HepG2 (cell line): ENCODE data around the gene KCTD19. TPM values are rescaled to one million over a fixed set of nuclear protein-coding genes. Genes with fewer than 3 reads are reported as not detected.

Source experiments
- EEA1 ChIP-seq: sonication (generic); formaldehyde crosslinking; IDR thresholded peaks from 2 replicates; pipeline ENCODE4 v1.5.1; 2020; ENCODE audit warnings: mild to moderate bottlenecking, missing genetic modification reagents, borderline replicate concordance
- EED ChIP-seq: sonication (generic); formaldehyde crosslinking; IDR thresholded peaks from 2 replicates; pipeline ENCODE4 v1.5.0; 2020; ENCODE audit warnings: mild to moderate bottlenecking, missing genetic modification reagents
- ELF1 ChIP-seq: sonication (generic); formaldehyde crosslinking; IDR thresholded peaks from 2 replicates; pipeline ENCODE4 v1.4.0; 2020; ENCODE audit warnings: missing genetic modification reagents
- FLYWCH1 ChIP-seq: sonication (generic); formaldehyde crosslinking; IDR thresholded peaks from 2 replicates; pipeline ENCODE4 v1.8.1; 2023; ENCODE audit warnings: mild to moderate bottlenecking, missing genetic modification reagents
- HDAC1 ChIP-seq: sonication (generic); formaldehyde crosslinking; IDR thresholded peaks from 2 replicates; pipeline ENCODE4 v1.5.1; 2020; ENCODE audit warnings: mild to moderate bottlenecking, missing genetic modification reagents
- HOXA3 ChIP-seq: sonication (generic); formaldehyde crosslinking; IDR thresholded peaks from 2 replicates; pipeline ENCODE4 v1.5.0; 2020; ENCODE audit warnings: missing genetic modification reagents
- NKX3-1 ChIP-seq: sonication (generic); formaldehyde crosslinking; IDR thresholded peaks from 2 replicates; pipeline ENCODE4 v1.5.0; 2020; ENCODE audit warnings: missing genetic modification reagents
- NR2F2 ChIP-seq: IDR thresholded peaks from 2 replicates; pipeline ENCODE4 v1.6.1; 2012; ENCODE audit warnings: low read depth, inconsistent platforms, borderline replicate concordance
- PITX1 ChIP-seq: sonication (generic); formaldehyde crosslinking; IDR thresholded peaks from 2 replicates; pipeline ENCODE4 v1.5.1; 2020; ENCODE audit warnings: mild to moderate bottlenecking, missing genetic modification reagents
- POLR2AphosphoS5 ChIP-seq: IDR thresholded peaks from 2 replicates; pipeline ENCODE4 v1.6.1; 2012; ENCODE audit warnings: low read depth, low read length
- RFX1 ChIP-seq: fragments of 450-650 bp; IDR thresholded peaks from 2 replicates; pipeline ENCODE4 v1.6.1; 2017
- RFXAP ChIP-seq: sonication (generic); formaldehyde crosslinking; IDR thresholded peaks from 2 replicates; pipeline ENCODE4 v1.4.0; 2020; ENCODE audit warnings: missing genetic modification reagents, borderline replicate concordance
- ZFP1 ChIP-seq: IDR thresholded peaks from 2 replicates; pipeline ENCODE4 v1.6.1; 2016
- ZFP62 ChIP-seq: sonication (generic); formaldehyde crosslinking; IDR thresholded peaks from 2 replicates; pipeline ENCODE4 v1.4.0; 2020; ENCODE audit warnings: missing genetic modification reagents
- ZNF207 ChIP-seq: fragments of 450-650 bp; IDR thresholded peaks from 2 replicates; pipeline ENCODE4 v1.6.1; 2016; ENCODE audit warnings: antibody characterized with exemption, borderline replicate concordance
- ZNF343 ChIP-seq: sonication (generic); formaldehyde crosslinking; IDR thresholded peaks from 2 replicates; pipeline ENCODE4 v1.4.0; 2020; ENCODE audit warnings: mild to moderate bottlenecking, missing genetic modification reagents
- ZNF510 ChIP-seq: sonication (generic); formaldehyde crosslinking; IDR thresholded peaks from 2 replicates; pipeline ENCODE4 v1.4.0; 2020; ENCODE audit warnings: low read depth, mild to moderate bottlenecking, missing genetic modification reagents
- ZNF547 ChIP-seq: sonication (generic); formaldehyde crosslinking; IDR thresholded peaks from 2 replicates; pipeline ENCODE4 v1.5.1; 2020; ENCODE audit warnings: mild to moderate bottlenecking, missing genetic modification reagents
- ZNF569 ChIP-seq: sonication (generic); formaldehyde crosslinking; IDR thresholded peaks from 2 replicates; pipeline ENCODE4 v1.5.0; 2020; ENCODE audit warnings: mild to moderate bottlenecking, missing genetic modification reagents, moderate library complexity, borderline replicate concordance
- ZNF605 ChIP-seq: sonication (generic); formaldehyde crosslinking; IDR thresholded peaks from 2 replicates; pipeline ENCODE4 v1.8.0; 2022; ENCODE audit warnings: mild to moderate bottlenecking, missing genetic modification reagents
- ZNF83 ChIP-seq: sonication (generic); formaldehyde crosslinking; IDR thresholded peaks from 2 replicates; pipeline ENCODE4 v1.4.0; 2020; ENCODE audit warnings: missing genetic modification reagents, mild to moderate bottlenecking, borderline replicate concordance
- polyA plus RNA-seq, 8 experiments: library from polyadenylated mRNA; depleted of rRNA in 3 of 8; stranded (reverse) in 7 of 8; unstranded in 1 of 8; fragments of >200 nt; fragmentation: Illumina TruSeq in 4 of 8; extraction: Trizol in 4 of 8; gene quantifications; 2 replicates each; pipeline versions ENCODE4 v1.2.1 to v1.2.3, GENCODE V29; 2011 to 2016; ENCODE audit warnings: low read depth in 4 of 8, missing spikeins in 1 of 8, mixed read lengths in 1 of 8; ENCODE audit not compliant: insufficient read depth in 1 of 8
- total RNA-seq, 5 experiments: library from RNA; depleted of rRNA; stranded (reverse); fragments of >200 nt; fragmentation: Illumina TruSeq; extraction: Trizol; gene quantifications; 2 replicates each; pipeline ENCODE4 v1.2.3, GENCODE V29; 2016; ENCODE audit warnings: low read depth in 1 of 5
- TF ChIP-seq, protein P1 (sequence below): sonication (generic); formaldehyde crosslinking; IDR thresholded peaks from 2 replicates; pipeline ENCODE4 v1.4.0; 2020; ENCODE audit warnings: low read depth, mild to moderate bottlenecking, missing genetic modification reagents
- TF ChIP-seq, protein P2 (sequence below): sonication (generic); formaldehyde crosslinking; IDR thresholded peaks from 2 replicates; pipeline ENCODE4 v1.4.0; 2020; ENCODE audit warnings: mild to moderate bottlenecking, missing genetic modification reagents, borderline replicate concordance
- TF ChIP-seq, protein P3 (sequence below): sonication (generic); formaldehyde crosslinking; IDR thresholded peaks from 2 replicates; pipeline ENCODE4 v1.9.0; 2022; ENCODE audit warnings: low read depth, missing genetic modification reagents
- TF ChIP-seq, protein P4 (sequence below): sonication (generic); formaldehyde crosslinking; IDR thresholded peaks from 2 replicates; pipeline ENCODE4 v1.5.0; 2020; ENCODE audit warnings: missing genetic modification reagents, mild to moderate bottlenecking, borderline replicate concordance

KCTD19 gene
- total and polyA plus RNA-seq, 2 of the 13 experiments (the other 11 are each of a cell fraction or from before 2014, with no cell fraction given): not detected

DNA sequence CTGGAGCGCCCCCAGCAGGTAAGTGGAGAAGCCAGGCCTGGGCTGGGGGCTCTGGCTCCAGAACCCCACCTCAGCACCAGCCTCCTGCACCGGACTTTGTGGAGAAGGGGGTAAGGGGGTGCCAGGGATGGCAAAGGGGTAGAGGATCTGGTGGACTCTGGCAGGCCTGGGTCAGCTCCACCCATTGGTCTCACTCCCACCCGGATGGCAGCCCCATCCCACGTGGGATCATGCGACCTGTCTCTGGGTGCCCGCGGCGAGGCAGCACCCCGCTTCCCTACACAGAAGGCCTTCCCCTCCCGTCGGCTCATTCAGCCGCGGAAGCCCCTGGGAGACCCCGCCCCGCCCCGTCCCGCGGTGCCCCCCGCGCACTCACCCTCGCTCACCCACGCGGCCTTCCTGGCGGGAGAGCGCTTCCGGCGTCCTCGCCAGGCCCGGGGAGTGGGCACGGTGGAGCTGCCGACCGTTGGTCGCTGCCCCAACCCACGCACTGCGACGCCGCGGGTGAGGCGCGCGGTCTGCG lies 47.7 kb downstream of the KCTD19 start (continued):
- TF ChIP-seq ZNF605 (CRISPR knock-in tag) (no peak), FLYWCH1 (CRISPR knock-in tag) (no peak), ZNF83 (CRISPR knock-in tag) (0 out of 2 replicates have a peak, but pooled peaks have one; percentile 80), NR2F2 (peak; percentile 55; the same call in 1 of the 2 replicates), EEA1 (CRISPR knock-in tag) (no peak; the same call in 1 of the 2 replicates), RFXAP (no peak), ZNF569 (CRISPR knock-in tag) (no peak), ZNF343 (CRISPR knock-in tag) (no peak), ZFP1 (no peak), POLR2AphosphoS5 (no peak), ZNF207 (no peak), HOXA3 (CRISPR knock-in tag) (no peak), HDAC1 (CRISPR knock-in tag) (0 out of 2 replicates have a peak, but pooled peaks have one; percentile 40), ZFP62 (CRISPR knock-in tag) (no peak), PITX1 (CRISPR knock-in tag) (no peak), ELF1 (CRISPR knock-in tag) (0 out of 2 replicates have a peak, but pooled peaks have one; percentile 6), EED (CRISPR knock-in tag) (no peak), RFX1 (no peak), NKX3-1 (CRISPR knock-in tag) (peak; percentile 85; the same call in 1 of the 2 replicates), ZNF510 (CRISPR knock-in tag) (peak; percentile 21; the same call in 1 of the 2 replicates), ZNF547 (no peak; the same call in 1 of the 2 replicates)
- TF ChIP-seq, protein P1, sequence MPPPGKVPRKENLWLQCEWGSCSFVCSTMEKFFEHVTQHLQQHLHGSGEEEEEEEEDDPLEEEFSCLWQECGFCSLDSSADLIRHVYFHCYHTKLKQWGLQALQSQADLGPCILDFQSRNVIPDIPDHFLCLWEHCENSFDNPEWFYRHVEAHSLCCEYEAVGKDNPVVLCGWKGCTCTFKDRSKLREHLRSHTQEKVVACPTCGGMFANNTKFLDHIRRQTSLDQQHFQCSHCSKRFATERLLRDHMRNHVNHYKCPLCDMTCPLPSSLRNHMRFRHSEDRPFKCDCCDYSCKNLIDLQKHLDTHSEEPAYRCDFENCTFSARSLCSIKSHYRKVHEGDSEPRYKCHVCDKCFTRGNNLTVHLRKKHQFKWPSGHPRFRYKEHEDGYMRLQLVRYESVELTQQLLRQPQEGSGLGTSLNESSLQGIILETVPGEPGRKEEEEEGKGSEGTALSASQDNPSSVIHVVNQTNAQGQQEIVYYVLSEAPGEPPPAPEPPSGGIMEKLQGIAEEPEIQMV (CRISPR knock-in tag): no peak
- TF ChIP-seq, protein P2, sequence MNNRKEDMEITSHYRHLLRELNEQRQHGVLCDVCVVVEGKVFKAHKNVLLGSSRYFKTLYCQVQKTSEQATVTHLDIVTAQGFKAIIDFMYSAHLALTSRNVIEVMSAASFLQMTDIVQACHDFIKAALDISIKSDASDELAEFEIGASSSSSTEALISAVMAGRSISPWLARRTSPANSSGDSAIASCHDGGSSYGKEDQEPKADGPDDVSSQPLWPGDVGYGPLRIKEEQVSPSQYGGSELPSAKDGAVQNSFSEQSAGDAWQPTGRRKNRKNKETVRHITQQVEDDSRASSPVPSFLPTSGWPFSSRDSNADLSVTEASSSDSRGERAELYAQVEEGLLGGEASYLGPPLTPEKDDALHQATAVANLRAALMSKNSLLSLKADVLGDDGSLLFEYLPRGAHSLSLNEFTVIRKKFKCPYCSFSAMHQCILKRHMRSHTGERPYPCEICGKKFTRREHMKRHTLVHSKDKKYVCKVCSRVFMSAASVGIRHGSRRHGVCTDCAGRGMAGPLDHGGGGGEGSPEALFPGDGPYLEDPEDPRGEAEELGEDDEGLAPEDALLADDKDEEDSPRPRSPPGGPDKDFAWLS (CRISPR knock-in tag): no peak
- TF ChIP-seq, protein P3, sequence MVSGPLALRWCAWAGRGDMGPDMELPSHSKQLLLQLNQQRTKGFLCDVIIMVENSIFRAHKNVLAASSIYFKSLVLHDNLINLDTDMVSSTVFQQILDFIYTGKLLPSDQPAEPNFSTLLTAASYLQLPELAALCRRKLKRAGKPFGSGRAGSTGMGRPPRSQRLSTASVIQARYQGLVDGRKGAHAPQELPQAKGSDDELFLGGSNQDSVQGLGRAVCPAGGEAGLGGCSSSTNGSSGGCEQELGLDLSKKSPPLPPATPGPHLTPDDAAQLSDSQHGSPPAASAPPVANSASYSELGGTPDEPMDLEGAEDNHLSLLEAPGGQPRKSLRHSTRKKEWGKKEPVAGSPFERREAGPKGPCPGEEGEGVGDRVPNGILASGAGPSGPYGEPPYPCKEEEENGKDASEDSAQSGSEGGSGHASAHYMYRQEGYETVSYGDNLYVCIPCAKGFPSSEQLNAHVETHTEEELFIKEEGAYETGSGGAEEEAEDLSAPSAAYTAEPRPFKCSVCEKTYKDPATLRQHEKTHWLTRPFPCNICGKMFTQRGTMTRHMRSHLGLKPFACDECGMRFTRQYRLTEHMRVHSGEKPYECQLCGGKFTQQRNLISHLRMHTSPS (CRISPR knock-in tag): no peak
- TF ChIP-seq, protein P4, sequence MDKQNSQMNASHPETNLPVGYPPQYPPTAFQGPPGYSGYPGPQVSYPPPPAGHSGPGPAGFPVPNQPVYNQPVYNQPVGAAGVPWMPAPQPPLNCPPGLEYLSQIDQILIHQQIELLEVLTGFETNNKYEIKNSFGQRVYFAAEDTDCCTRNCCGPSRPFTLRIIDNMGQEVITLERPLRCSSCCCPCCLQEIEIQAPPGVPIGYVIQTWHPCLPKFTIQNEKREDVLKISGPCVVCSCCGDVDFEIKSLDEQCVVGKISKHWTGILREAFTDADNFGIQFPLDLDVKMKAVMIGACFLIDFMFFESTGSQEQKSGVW: no peak
